Medulla oblongata (tissue), 1 donor: ENCODE measurements around the gene LGR6.
"Not testable (repeated sequence)": the region's sequence is repeated elsewhere in the genome, so short reads cannot be mapped to it uniquely, and the experiment has no call there.

ENCODE experiments used
- DNase-seq: peaks from one replicate; pipeline ENCODE4 v3.0.0-alpha.2; 2015; ENCODE audit errors: extremely low spot score

The LGR6 gene

GRCh38 chr1:202193614-202194327, at the start of gene LGR6:
LGR6 (plus strand) TSS chr1:202193799; CDS start chr1:202193990, 191 bp downstream.
- DNase-seq, result no peak

GRCh38 chr1:202144402-202145067, 49.1 kb upstream of the LGR6 start, which contains the start of gene ARL8A:
ARL8A (minus strand) TSS chr1:202144737; CDS start chr1:202144572, 165 bp downstream.
- peak; percentile 67 for DNase-seq

GRCh38 chr1:202145068-202145743, 48.4 kb upstream of the LGR6 start:
- peak; percentile 36 for DNase-seq

- not testable (repeated sequence) for DNase-seq
Observed at GRCh38 chr1:202145744-202146140, 47.9 kb upstream of the LGR6 start.

DNA sequence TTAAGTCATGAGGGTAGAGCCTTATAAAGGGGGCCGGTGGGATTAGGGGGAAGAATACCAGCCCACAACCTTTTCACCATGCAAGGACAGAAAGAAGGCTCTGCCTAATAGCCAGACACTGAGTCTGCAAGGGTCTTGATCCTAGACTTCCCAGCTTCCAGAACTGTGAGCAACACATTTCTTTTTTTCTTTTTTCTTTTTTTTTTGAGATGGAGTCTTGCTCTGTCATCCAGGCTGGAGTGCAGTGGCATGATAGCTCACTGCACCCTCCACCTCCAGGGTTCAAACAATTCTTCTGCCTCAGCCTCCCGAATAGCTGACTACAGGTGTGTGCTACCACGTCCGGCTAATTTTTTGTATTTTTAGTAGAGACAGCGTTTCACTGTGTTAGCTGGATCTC, 47.3 kb upstream of the LGR6 start:
- DNase-seq, result no peak

- DNase-seq, result no peak
Observed at GRCh38 chr1:202146993-202147392, 46.6 kb upstream of the LGR6 start.

- DNase-seq, result no peak
Observed at GRCh38 chr1:202148391-202148790, 45.2 kb upstream of the LGR6 start.

GRCh38 chr1:202149566-202149965, 44.0 kb upstream of the LGR6 start:
- DNase-seq, result no peak

GRCh38 chr1:202150187-202150586, 43.4 kb upstream of the LGR6 start:
- DNase-seq, result no peak

DNA sequence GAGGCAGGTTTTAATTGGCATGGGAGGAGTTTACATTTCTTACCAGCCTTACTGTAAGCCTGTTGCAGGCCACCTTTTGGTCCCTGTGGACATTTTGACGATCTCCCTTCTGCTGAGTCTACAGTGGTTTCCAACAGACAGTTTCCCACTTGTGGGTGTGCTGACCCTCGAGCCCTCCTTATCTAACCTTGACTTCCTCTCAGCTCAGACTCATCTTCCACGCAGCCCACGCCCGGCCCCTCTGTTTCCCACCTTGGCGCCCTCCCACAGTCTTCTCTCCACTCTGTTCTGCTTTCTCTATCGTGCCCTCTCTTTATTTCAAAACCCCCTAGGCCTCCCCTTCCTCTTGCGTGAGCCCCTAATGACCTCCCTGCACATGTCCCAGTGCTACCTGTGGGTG, 43.0 kb upstream of the LGR6 start:
- no peak for DNase-seq

DNA sequence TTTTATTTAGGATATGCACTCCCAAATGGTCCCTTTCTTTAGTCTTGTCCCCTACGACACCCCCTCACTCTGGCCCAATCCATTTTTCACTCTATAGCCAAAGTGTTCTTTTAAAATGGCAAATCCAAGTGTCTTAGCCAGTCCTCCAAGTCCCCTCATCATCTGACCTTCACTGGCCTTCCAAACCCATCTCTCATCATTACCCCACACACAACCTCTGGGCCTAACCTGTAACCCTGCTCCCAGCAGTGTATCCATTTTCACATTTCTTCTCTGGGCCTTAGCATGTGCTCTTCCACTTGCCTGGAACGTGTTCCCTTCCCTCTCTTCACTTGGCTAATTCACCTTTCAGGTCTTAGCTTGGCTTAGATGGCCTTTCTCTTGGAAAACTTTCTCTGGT, 42.6 kb upstream of the LGR6 start:
- DNase-seq, result no peak

GRCh38 chr1:202152399-202152798, 41.2 kb upstream of the LGR6 start:
- no peak for DNase-seq

DNA sequence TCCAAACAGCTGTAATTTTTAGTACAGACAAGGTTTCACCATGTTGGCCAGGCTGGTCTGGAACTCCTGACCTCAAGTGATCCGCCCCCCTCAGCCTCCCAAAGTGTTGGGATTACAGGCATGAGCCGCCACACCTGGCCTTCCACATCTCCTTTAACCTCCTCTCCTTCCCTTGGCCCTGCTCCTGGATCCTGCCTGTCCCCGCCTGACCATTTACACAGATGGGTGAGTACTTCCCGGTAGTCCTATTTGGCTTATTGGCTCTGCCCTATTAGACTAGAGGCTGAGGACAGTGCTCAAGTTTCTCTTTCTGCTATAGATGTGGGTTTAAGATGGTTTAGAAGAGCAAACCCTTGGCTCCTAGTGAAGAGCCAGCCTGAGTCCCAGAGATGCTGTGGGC, 40.3 kb upstream of the LGR6 start:
- no peak for DNase-seq

DNA sequence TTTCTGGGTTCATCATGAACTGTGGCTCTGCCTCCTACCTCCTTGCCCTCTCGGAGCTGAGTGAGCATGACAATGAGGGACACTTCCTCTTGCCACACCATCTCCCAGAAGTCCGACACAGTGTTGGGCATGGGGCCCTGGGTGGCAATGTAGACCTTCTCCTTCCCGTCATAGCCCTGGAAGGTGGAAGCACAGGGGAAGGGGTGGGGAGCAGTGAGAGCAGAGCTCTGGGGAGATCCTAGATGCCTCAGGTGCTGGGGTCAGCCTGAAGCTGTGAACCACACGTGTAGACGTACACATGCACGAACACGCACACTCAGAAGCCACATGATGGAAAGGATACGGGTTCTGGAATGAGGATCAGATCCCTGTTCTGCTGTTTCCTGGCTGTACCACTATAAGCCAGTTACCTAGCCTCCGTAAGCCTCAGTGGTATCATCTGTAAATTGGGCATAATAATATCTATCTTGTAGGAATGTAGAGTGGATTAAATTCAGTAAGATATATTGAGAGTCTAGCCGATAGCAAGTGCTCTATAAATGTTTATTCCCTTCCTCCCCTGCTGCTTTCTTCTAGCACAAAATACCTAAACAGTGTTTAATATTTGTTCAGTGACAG, 39.3 kb upstream of the LGR6 start:
- DNase-seq, result no peak

- DNase-seq, result peak; percentile 61
Observed at GRCh38 chr1:202154766-202155477, 38.7 kb upstream of the LGR6 start.

DNA sequence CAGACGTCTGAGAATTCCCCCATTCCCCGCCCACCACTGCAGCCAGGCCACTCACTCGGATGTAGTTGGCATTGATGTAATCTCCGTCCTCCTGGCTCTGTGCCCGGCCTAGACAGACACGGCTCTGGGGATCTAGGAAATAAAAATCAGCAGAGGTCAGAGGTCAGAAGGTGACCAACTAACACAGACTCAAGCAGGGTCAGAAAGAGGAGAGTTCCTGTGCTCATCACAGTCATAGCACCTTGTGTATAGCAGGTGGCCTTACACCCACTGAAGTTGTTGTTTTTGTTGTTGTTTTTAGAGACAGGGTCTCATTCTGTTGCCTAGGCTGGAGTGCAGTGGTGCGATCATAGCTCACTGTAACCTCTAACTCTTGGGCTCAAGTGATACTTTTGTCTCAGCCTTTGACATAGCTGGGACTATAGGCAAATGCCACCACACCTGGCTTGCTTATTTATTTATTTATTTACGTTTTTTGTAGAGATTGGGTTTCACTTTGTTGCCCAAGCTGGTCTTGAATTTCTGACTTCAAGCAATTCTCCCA, 38.0 kb upstream of the LGR6 start:
- peak; percentile 40 for DNase-seq

GRCh38 chr1:202156590-202156989, 37.0 kb upstream of the LGR6 start:
- DNase-seq, result no peak

DNA sequence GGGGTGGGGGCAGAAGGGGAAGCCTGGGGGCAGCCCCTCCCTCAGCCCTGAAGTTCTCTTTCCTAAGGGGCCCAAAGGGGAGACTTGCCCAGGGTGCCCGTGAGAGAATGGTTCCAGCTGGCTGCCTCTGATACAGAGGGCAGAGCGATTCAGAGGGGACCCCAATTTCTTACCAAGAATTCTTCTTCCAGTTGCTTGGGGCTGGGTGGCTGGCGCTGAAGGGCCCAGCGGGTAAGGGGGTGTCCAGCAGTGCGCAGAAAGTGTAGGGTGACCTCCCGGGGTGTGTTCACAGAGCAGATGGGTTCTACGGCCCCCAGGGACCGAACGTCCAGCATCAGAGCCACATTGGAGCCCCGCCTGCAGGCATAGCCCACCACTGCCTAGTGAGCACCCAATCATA, 35.7 kb upstream of the LGR6 start:
- no peak for DNase-seq

DNA sequence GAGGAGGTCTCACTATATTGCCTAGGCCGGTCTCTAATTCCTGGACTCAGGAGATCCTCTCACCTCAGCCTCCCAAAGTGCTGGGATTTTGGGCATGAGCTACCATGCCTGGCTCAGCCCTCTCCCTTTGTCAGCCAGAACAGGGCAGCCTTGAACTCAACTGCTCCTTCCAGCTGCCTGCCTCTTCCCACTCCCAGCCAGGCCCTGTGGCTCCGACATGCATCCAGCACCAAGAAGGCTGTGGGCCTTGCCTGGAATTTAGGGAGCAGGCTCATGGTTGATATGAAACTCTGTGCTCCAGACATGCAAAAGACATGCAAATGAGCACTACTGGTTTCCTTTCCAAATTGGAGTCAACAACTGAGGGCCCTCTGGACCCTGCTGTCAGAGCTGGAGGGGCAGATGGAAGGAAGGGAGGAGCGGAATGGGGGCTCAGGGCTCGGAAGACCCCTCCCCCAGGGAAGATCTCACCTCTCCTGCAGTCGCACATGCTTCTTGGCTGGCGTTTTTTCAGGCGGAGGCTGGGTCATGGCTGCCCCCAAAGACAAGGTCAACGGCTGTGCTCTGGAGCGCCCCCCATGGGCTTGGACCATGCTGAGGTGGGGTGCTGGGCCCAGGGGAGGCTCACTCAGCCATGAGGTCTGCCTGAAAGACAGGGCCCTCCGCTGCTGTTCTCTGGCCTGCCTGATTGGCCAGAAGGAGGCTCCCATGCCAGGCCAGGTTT, 34.6 kb upstream of the LGR6 start:
- DNase-seq, result no peak

GRCh38 chr1:202159534-202160371, 33.8 kb upstream of the LGR6 start:
- no peak for DNase-seq
